ENCODE results near the gene TMCC1.

- TF ChIP-seq EZH2 (IDR thresholded peaks at IDR 0.05), result no peak
- no peak for TF ChIP-seq POLR2AphosphoS5 (IDR thresholded peaks at IDR 0.05; ENCODE audit: borderline replicate concordance, low read depth, low read length)
Observed at GRCh38 chr3:129938140-129938930, 44.8 kb upstream of the TMCC1 start.
